Stimulated activated naive CD4-positive, alpha-beta T cell (primary cell): ENCODE measurements around the gene LIMS1.
"Not testable (repeated sequence)": the region's sequence is repeated elsewhere in the genome, so short reads cannot be mapped to it uniquely, and the experiment has no call there.

Experiments used
- DNase-seq, 6 experiments: peaks; one replicate each; lab custom pipeline; 2025; lab: John Stamatoyannopoulos, UW

Gene LIMS1

DNA sequence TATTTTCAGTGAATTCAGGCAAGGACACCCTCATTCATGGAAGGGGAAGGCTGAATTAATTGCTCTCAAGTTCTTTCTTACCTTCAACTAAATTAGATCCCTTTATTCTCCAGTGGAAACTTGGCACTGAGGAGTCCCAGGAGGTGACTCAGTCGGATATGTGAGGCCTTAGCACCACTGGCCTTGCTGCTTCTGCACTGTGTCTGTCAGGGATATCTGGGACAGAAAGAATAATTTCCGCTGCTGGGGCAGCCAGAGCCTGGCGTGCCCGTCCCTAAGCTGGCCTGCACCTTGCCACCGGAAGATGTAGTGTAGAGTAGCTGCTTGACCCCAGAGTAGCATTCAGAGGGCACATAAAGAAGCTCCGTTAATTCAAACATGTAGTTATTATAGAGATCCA lies 53.4 kb downstream of the LIMS1 start:
- no peak for DNase-seq

DNA sequence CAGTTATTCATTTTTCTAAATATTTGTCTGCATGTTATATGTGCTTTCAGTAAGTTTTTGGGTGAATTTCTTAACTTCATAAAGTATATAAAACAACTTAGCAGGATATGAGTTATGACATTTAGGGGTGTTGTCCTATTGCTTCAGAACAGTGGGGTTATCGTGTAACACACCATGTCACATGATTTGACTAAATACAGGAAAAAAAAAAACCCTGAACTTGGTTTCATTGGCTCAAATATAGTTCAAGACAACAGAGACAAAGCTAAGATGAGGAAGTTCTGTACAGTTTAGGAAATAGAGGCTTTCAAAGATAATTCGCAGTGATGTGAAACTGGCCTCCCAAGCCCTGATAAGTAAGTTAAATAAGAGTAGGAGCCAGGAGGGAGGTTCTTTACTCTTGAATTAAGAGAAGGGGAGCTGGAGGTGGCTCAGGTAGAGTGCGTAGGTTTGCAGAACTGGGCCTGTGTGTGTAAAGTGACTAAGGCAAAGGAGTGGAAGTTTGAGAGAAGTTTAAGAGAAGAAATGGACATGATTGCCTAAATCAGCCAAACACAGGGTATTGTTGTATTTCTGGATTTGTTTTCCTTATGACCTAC lies 53.9 kb downstream of the LIMS1 start:
- peak in 1 of 6 experiments; percentile 6 for DNase-seq

DNA sequence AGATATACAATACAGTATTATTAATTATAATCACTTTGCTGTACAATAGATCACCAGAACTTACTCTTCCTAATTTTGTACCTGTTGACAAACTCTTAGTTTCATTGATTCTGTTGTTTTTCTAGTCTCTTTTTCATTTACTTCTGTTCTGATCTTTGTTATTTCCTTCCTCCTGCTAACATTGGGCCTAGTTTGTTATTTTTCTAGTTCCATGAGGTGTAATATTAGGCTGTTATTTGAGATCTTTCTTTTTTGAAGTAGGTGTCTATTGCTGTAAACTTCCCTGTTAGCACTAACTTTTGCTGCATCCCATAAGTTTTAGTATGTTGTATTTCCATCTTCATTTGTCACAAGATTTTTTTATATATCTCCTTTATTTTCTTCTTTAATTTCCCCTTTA lies 55.1 kb downstream of the LIMS1 start:
- no peak for DNase-seq

DNA sequence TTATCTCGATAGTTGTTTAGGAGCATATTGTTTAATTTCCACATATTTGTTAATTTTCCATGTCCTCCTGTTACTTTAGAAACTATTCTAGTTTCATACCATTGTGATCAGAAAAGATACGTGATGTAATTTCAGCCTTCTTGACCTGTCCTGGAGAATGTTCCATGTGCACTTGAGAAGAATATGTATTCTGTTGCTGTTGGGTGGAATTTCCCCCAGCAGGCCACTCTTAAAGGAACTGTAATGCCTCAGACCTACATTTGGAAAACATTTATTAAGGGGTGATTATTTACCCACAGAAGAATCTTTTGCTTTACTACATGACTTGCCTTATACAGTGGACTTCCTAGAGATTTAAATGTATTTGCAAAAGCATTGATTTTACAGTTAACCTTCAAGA lies 55.5 kb downstream of the LIMS1 start:
- no peak for DNase-seq

DNA sequence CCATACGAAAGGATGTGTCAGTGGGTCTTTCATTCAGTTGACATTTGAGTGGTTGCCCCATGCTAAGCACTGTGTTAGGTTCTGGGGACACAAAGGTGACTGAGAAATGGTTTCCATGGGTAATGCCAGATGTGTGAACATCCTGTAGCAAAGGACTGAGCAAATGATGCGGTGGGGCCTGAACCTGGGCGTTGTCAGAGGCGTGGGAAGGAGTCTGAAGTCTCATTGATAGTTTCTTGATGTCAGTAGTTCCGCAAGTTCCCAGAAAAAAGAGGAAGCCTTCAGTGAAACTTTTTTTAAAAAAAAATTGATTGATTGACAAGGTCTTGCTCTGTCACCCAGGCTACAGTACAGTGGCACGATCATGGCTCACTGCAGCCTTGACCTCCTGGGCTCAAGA lies 56.9 kb downstream of the LIMS1 start:
- DNase-seq = no peak

DNA sequence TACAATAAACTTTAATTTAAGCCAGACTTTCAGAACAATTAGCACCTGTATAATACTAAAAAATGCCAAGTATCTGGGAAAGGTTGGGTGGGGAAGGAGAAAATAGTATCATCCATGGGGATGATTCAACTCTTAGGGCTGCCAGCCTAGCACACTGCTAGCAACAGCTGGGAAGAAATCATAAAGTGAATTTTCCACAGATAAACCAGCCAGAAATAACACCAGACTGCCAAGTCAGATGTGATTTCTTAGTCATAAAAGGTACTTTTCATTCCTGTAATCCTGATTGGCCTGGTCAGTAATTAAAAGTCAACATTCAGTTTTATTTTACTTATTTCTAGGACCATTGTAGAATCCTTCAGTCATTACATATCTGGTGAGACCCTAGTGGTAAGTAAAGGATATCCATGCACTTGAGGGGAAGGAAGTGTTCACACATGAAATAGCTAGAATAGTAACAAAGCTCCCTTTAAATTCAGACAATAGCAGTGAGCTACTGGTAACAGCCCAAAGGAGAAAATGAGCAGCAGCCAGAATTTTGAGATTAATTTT lies 59.4 kb downstream of the LIMS1 start:
- no peak for DNase-seq

DNA sequence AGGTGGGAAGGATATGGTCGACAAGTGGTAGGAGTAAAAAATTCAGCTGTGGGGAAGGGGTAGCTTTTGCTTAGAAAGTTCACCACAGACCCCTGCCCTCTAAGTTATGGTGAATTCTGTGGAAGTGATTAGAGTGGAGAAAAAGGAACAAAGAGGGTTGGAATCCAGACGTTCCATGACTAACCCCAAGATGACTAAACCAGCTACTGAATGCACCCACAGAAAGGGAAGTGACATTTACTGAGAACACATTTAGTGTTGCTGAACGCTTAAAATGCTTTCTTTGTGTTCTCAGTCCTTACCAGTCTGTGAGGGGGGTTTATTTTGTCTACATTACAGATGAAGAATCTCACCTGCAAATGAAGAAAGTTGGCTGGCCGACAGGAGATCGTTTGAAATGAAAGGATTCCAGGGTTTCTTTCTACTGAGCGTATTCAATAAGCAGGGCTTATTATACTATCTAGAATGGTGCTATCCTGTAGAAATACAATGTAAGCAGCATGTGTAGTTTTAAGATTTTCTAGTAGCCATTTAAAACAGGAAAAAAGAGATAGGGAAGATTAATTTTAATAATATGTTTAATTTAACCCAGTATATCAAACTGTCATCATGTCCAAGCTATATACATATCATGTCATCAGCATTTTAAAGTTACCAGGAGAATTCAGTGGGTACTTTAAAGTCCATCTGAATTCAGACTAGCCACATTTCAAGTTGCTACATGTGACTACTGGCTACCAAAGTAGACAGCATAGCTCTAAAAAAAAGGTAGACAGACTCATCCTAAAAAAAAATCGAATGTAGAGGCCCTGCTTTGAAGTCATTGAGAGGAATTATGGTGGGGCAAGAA lies 60.1 kb downstream of the LIMS1 start:
- no peak for DNase-seq

DNA sequence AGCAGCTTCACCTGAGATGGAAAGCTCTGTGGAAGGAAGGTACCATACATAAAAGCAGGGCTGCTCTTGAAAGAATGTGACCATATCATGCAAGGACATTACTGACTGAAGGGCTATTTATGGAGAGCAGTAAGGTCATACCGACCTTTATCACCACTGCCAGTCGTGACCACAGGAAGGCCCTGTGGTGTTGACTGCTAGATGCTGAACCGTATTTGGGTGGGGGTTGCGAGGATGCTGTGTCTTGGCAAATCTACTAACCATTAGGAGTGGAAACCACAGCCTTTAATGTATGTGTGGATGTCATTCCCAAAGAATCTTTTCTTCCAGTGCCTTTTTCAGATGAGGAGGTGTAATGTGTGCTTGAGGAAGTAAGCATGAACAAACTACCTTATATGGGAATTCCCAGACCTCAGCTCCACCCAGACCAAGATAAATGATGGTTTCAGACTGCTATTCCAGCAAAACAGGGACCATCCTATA lies 60.8 kb downstream of the LIMS1 start:
- DNase-seq = no peak

DNA sequence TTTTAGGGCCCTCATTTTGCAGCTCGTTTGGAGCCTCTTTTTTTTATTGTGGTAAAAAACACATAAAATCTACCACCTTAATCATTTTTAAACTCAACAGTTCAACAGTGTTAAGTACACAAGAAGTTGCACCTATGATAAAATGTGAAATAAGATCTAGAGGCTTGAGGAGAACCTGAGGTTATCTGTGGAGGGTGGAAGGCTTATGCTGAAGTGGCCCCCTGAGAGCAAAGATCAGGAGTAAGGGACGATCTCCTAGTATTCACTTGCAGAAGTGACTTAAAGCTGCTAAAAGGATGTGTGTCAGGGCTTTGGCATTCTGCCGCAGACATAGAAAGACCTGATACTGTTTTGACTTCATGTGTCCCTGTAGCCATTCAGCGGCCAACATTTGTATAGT lies 61.5 kb downstream of the LIMS1 start:
- DNase-seq = not testable (repeated sequence)

DNA sequence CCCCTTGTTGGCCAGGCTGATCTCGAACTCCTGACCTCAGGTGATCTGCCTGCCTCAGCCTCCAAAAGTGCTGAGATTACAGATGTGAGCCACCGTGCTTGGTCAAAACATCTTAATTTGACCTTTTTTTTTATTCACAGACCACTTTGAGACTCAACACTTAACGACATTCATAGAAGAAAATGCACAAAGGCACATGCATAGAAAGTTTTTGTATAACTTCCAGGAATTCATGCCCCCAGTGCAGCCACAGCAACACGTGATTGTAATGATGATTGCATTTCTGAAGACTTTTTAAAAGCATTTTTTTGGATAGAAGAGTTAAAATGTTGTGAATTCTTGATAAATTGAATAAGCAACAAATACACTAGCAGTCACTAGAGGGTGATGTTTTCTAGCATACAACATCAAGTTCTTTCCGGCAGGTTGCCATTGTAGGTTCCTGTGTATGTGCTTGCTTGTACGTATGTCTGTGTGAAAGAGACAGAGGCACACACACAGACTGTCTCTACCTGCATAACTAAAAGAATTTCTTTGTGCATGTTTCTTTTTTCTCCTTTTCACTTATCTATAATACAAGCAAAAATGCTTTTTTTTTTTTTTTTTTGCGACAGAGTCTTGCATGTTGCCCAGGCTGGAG lies 63.0 kb downstream of the LIMS1 start:
- DNase-seq = peak in 5 of 6 experiments; percentile 5 to 54 (median 36)

DNA sequence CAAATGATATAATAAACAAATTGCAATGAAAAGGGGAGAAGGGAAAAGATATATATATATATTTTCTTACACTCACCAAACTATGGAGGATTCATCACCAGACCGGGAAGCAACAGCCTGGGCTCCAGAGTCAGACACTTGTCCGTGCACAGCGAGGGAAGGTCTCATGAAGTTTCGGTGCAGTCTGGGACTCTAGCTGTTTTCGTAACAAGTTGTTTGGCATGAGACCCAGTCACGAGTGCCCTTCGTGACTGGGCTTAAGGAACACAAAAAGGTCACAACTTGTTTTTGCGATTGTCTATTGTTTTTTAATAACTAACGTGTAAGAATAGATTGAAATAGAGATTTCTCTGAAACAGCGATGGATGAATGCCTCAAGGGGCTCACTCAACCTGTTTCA lies 66.9 kb downstream of the LIMS1 start:
- not testable (repeated sequence) for DNase-seq

DNA sequence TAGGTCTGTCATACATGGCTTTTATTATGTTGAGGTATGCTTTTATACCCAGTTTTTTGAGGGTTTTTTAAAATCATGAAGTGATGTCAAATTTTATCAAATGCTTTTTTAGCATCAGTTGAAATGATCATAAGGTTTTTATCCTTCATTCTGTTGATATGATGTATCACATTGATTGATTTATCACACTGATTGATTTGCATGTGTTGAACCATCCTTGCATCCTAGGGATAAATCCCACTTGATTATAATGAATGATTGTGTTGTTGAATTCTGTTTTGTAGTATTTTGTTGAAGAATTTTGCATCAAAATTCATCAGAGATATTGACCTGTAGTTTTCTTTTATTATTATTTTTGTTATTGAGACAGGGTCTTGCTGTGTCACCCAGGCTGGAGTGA lies 68.2 kb downstream of the LIMS1 start:
- DNase-seq = no peak

DNA sequence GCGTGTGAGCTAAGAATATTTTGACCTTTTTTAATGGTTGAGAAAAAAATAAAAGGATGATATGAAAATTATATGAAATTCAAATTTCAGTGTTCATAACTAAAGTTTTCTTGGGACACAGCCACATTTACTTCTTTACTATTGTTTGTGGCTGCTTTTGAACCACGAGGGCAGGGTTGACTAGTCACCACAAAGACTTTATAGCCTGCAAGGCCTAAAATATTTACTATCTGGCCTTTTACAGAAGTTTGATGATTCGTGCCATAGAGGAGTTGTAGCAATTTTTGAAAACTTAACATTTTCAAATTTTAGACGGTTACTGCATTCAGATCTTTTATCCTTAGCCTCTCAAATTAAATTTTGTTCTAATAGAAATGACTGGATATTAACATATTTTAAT lies 69.9 kb downstream of the LIMS1 start:
- DNase-seq = no peak

DNA sequence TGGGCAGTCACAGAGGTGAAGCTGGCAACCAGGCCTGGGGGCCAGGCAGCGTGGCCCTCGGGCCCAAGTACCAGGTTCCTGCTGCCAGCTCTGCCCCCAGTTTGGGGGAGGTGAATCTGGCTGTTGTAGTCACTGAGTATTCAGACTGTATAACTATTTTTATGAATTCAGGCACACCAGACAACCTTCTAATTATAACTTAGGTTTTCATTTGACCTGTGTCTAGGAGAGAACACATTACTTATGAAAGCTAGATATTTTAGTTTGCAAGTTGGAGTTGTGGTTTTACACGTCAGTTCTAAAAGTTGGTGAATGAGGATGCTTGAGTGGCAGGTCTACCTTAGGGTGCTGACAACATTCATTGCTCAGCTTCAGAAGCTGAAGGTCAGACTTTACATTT lies 71.7 kb downstream of the LIMS1 start:
- no peak for DNase-seq

DNA sequence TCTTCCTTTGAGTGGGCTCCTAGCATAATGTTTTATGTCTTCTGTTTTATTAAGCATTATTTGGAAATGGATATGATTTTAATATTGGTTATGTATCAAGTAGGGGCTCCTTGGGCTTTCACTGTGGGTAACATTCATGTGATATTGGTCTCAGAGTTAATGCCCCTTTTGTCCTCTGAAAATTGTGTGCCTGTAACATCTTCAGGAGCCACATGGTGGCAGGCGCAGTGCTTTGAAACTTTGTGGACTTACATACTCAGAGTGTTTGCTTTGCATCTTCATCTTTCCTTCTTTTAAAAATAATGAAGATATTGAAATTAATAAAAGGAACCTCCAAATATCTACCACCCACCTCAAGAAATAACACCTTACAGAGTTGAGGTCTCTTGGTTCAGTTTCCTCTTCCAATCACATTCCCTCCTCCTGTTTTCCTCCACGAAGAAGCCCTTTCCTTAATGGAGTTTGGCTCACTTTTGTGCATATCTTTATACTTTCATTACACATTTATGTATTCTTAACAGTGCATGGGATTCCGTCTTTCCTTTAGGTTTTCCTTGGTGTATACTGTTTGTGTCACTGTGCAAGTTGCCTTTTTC lies 73.5 kb downstream of the LIMS1 start:
- peak; percentile 10 to 56 (median 19) for DNase-seq

DNA sequence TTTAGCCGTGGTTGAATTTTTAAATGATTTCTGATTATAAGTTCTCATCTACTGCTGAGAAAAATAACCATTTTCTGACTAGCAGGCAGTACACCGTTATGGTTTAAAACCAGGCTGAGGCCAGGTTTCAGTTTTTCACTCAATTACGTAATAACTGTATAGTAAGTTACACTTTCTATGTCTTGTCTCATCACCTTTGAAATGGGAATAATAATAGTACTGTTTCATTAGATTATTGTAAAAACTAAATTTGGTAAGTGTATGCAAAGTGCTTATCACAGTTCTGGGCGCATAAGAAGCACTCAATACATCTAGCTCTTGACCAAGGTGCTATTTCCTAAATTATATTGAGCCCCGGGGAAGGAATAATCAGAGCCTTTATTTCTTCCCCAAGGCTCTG lies 76.8 kb downstream of the LIMS1 start:
- no peak for DNase-seq

DNA sequence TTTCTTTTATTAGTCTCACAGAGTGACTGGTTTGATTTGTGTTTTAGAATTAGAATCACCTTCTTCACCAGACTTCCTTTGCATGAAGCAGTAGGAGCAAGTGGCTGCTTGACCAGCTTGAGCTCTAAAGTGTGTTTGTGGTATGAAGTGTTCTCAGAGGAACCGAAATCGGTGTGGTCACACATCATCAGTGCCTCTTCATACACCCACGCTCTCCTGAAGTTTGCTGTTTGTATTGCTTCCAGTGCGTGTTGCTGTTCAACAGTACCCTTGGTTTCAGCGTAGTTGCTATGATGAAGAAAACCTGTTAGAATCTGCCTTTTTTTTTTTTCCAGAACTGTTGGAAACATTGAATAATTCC lies 77.9 kb downstream of the LIMS1 start:
- no peak for DNase-seq

DNA sequence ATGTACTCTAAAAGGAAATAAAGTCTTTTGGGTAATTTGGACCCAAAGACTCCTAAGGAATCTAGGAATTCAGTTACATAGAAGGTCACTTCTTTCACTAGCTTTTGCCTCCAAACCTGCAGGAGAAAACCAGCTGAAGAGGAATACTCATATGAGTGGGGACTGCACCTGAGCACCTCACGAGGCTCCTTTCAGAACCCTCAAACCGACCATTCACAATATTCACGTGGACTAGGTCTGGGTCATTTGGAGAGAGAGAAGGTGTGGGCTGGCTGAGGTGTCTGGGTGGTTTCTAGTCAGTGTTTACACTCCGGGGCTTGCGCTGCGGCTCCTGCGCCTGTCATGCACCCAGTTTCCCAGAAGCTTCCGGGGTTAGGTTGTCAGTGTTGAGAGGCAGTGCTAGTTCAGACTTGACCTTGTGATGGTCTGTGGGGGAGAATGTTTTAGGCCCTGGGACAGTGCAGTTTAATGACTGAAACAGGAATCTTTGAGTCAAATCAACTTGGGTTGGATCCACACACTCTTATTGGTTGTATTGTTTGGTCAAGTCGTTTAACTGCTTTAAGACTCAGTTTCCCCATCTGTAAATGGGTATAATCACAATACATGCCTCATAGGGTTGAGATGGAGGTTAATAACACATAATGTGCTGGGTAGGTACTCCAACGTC lies 78.4 kb downstream of the LIMS1 start:
- DNase-seq = no peak

DNA sequence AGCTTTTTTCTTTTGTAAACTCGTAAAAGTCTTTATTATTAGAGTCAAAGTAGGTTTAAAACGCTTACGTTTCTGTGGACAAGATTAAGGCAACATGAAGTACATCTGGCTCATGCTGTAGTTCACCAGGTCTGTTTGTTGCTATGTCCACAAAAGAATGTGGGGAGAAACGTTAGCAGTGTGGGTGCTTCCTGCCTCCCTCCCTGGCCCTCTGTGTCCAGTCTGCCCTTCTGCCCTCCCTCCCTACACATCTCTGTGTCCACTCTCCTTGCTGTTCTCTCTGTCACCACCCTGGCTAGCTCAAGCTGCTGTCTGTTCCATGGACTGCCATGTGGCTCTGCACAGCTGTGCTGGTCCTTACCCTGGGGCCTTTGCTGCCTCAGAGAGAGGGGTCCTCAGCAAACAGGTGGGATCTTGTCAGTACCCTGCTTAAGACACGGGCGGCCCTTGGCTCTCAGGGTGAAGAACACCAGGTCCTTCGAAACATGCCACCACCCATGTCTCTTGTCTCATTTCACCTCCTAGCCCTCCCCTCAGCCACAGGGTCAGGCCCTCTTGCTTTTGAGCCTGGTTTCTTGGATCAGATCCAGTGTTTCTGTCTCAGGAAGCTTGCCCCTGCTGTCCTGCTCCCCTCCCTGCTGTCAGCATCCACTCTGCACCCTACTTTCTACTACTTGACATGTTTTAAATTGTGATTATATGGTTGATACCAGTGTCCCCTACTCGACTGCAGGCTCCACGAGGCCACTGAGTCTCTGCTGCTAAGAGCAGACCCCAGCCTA lies 79.2 kb downstream of the LIMS1 start:
- no peak for DNase-seq

DNA sequence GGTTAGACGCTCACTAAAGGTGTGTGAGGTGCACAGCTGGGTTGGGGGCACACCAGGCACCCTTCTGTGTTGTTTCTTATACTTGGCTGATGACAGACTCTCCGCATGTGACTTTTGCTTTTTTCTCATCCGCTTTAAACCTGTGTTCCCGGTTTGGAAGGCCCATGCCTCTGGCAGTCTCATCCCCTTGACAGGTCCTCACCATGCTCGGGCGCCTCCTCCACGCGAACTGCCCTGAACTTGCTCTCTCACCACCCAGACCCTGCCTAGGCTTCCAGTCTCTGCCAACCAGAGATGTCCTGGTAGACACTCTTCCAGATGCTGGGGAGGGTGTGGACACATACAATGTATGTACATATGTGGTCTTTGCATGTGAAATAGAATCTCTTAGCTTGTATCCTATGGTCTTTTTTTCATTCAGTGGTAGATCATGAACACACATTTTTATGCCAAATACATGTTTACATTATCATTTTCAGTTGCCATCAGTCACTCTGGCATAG lies 79.8 kb downstream of the LIMS1 start:
- no peak for DNase-seq

DNA sequence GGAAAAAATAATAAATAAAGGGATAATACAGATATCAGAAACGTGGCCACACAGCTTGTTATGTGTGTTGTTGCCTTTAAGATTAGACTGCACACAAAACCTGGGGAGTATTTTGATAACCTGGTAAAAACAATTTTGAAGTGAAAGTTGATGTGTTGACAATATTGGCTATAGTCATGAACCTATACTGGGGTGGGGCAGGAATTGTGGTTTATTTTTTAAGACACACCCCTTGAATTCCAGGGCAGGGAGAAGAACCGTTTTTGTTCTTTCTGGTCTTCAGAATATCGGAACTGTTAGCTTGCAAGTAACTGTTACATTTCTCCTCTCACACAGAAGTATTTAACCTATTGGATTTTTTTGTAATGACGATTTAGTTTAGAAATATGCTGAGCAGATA lies 80.4 kb downstream of the LIMS1 start:
- DNase-seq = no peak
